GM10266 (cell line): Measurements from ENCODE around the gene ZMYM5.
"Not testable (repeated sequence)": the region's sequence is repeated elsewhere in the genome, so short reads cannot be mapped to it uniquely, and the experiment has no call there.

Experiments used
- DNase-seq: peaks from one replicate; pipeline ENCODE4 v3.0.0; 2012; ENCODE audit errors: extremely low spot score
- TF ChIP-seq, protein P1 (sequence below): IDR thresholded peaks from 2 replicates; pipeline ENCODE4 v1.5.1; 2012; ENCODE audit warnings: mild to moderate bottlenecking, low read depth; ENCODE audit not compliant: control insufficient read depth, insufficient read depth; ENCODE audit errors: missing control alignments

ZMYM5 gene

DNA sequence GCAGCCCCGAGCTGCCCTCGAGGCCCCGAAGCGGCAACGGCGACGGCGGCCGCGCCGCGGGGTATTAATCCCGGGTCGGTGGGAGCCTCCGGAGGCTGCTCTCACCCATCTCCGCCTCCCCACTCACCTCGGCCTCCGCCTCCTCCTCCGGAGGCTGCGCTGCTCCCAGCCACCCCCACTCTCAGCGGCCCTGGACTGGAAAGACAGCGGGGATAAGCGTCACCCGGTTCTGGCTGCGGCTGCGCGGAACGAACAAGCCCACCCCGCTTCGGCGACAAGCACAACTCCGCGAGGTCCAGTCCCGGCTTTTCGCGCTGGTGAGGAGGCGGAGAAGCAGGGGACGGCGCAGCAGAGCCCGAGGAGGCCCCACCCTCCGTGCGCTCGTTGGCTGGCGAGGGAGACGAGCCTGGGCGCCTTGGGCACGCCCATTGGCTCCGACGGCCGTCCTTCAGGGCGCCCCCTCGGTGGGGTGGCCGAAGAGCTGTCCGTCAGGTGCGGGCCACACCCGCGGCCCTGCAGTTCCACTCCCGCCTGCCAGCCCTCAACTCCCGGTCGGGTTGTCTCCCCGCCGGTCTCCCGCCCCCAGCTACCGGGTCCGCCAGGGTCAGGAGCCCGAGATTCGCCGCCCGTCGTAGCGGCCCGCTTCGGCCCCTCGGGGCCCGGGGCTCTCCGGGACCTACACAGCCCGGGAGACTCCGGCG is at the start of gene ZMYM5:
ZMYM5 (minus strand) TSS at position 327 of the 701 bp plus-strand sequence. CDS start 11,469 bp downstream, outside the sequence.
- DNase-seq: peak; percentile 98
- TF ChIP-seq, protein P1, sequence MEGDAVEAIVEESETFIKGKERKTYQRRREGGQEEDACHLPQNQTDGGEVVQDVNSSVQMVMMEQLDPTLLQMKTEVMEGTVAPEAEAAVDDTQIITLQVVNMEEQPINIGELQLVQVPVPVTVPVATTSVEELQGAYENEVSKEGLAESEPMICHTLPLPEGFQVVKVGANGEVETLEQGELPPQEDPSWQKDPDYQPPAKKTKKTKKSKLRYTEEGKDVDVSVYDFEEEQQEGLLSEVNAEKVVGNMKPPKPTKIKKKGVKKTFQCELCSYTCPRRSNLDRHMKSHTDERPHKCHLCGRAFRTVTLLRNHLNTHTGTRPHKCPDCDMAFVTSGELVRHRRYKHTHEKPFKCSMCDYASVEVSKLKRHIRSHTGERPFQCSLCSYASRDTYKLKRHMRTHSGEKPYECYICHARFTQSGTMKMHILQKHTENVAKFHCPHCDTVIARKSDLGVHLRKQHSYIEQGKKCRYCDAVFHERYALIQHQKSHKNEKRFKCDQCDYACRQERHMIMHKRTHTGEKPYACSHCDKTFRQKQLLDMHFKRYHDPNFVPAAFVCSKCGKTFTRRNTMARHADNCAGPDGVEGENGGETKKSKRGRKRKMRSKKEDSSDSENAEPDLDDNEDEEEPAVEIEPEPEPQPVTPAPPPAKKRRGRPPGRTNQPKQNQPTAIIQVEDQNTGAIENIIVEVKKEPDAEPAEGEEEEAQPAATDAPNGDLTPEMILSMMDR: no peak

DNA sequence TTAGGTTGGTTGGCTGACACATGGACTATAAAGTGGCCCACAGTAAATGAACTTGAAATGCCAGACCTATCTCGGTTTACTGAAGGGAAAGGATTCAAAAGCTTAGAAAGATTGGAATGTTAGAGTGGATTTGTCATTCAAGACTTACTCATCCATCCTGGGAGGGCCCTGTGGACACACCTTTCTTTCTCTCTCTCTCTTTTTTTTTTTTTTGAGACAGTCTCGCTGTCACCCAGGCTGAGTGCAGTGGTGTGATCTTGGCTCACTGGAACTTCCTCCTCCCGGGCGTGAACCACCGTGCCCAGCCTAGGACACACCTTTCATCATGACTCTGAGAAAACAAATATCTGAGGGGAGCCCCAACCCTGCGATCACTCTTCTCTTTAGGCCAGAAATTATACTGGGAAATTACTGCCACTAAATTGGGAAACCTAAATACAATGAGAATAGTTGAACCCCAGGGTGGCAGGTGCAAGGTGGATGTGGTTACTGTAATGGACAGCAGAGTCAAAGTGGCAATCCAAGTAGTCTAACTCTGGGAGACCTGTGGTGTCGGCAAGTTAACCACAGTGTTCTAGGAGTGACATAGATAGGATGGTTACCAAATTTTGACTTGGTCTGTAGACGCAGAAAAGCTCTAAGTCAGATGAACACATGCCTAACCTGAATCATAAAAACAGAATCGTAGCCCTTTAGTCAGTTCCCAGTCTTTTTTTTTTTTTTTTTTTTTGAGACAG is 47.1 kb upstream of the ZMYM5 start:
- TF ChIP-seq, protein P1: no peak
- no peak for DNase-seq

DNA sequence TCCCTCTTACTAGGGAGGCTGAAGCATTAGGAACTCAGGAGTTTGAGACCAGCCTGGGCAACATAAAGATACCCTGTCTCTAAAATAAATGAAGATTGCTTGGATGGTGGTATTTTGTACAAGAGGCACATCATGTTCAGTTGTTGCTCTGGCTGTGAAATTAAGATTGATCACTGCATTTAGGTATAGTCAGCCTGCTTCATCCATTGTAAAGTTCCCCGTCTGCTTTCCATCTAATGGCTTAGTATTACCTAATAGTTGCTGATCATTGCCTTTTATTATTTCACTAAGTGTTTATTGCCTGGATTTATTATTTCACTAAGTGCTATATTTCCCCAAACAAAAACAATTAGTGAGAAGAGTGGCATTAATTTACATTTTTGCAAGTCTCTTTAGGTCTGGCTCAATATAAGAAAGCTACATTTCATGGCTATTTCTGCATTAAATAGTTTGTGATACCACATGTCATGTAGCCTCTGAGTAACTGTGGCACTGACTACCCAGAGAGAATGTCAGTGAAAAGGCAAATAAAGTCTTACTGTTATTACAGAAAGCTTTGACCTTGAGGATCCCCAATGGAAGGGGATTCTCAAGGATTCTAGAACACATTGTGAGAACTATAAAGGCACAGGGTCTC is 45.0 kb upstream of the ZMYM5 start:
- no peak for DNase-seq
- TF ChIP-seq, protein P1: no peak

DNA sequence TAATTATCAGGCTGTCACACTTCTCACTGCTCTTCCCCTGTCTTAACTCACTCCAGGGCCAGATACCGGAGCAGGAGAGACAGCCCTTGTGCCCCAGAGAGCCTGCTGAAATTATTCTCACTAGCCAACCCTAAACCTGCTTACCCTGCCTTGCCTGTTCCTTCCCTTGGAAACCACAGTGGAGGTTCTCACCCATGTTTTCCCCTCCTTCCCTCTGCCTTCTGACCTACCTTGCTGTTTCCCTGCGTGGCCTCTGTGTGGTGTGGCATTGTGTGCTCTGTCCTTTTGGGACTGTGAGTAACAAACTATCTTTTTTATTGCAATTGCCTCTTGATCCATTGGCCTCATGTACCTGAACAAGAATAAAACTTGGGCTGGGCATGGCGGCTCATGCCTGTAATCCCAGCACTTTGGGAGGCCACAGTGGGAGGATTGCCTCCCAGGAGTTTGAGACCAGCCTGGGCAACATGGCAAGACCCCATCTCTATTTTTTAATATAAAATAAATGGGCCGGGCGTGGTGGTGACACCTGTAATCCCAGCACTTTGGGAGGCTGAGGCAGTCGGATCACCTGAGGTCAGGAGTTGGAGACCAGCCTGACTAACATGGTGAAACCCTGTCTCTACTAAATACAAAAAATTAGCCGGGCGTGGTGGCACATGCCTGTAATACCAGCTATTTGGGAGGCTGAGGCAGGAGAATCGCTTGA is 42.2 kb upstream of the ZMYM5 start:
- not testable (repeated sequence) for DNase-seq

DNA sequence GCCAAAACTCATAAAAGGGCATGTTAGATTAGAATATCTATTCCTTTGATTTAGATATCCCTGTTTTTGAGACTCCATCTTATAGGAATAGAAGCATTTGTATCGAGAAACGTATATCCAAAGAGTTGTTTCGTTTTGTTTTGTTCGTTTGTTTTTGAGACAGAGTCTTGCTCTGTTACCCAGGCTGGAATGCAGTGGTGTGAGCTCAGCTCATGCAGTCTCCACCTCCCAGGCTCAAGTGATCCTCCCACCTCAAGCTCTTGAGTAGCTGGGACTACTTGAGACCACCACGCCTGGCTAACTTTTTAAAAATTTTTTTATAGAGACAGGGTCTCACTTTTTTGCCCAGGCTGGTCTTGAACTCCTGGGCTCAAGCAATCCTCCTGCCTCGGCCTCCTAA is 26.6 kb upstream of the ZMYM5 start:
- TF ChIP-seq, protein P1: no peak
- DNase-seq: no peak

DNA sequence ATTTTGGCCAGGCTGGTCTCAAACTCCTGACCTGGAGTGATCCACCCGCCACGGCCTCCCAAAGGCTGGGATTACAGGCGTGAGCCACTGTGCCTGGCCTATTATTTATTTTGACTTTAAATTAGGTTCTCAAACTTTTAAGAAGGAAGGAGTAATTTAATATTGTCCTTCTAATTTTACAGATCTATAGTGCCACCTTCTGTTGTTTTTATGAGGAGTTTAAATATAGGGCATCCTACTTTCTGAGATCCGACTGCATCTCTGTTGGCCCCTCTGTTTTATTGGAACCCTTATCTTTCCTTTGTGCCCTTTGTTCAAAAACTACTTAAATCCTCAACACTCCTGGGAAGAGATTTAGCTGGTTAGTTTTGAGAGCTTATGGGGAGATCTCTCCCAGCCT is 25.4 kb upstream of the ZMYM5 start:
- no peak for DNase-seq
- TF ChIP-seq, protein P1: no peak

DNA sequence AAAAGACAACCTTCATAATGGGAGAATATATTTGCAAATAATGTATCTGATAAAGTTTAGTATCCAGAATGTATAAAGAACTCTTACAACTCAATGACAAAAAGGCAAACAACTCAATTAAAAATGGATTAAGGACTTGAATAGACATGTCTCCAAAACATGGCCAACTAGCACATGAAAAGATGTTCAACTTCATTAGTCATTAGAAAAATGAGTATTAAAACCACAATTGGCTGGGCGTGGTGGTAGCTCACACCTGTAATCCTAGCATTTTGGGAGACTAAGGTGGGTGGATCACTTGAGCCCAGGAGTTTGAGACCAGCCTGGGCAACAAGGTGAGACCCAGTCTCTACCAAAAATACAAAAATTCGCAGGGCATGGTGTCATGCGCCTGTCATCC is 18.8 kb upstream of the ZMYM5 start:
- DNase-seq: no peak
- TF ChIP-seq, protein P1: no peak
